NCI-H1436 (cell line): ENCODE data around the gene GUCY2F.

ENCODE experiments used
- DNase-seq: peaks from one replicate; lab custom pipeline; 2025; lab: John Stamatoyannopoulos, UW

The GUCY2F gene

GRCh38 chrX:109393859-109394258 lies 88.0 kb downstream of the GUCY2F start:
- DNase-seq: no peak

GRCh38 chrX:109392895-109393294 lies 89.0 kb downstream of the GUCY2F start:
- DNase-seq: no peak

- no peak for DNase-seq
Observed at GRCh38 chrX:109390556-109390955, 91.3 kb downstream of the GUCY2F start.

- DNase-seq: no peak
Observed at GRCh38 chrX:109389917-109390316, 92.0 kb downstream of the GUCY2F start.

- DNase-seq: no peak
Observed at GRCh38 chrX:109384699-109385098, 97.2 kb downstream of the GUCY2F start.

GRCh38 chrX:109382332-109382731 lies 99.6 kb downstream of the GUCY2F start:
- no peak for DNase-seq

- no peak for DNase-seq
Observed at GRCh38 chrX:109378281-109378680, 103.6 kb downstream of the GUCY2F start.

- DNase-seq: no peak
Observed at GRCh38 chrX:109374262-109374960, 107.5 kb downstream of the GUCY2F start.

- no peak for DNase-seq
Observed at GRCh38 chrX:109373468-109373867, 108.4 kb downstream of the GUCY2F start.

- DNase-seq: no peak
Observed at GRCh38 chrX:109372716-109373115, 109.2 kb downstream of the GUCY2F start.

- DNase-seq: no peak
Observed at GRCh38 chrX:109372291-109372690, 109.6 kb downstream of the GUCY2F start.

GRCh38 chrX:109362101-109362500 lies 119.8 kb downstream of the GUCY2F start:
- DNase-seq: no peak

GRCh38 chrX:109360301-109360700 lies 121.6 kb downstream of the GUCY2F start:
- no peak for DNase-seq

GRCh38 chrX:109357706-109358105 lies 124.2 kb downstream of the GUCY2F start:
- DNase-seq: no peak

- DNase-seq: no peak
Observed at GRCh38 chrX:109356684-109357083, 125.2 kb downstream of the GUCY2F start.

- no peak for DNase-seq
Observed at GRCh38 chrX:109352066-109352588, 129.8 kb downstream of the GUCY2F start.

- no peak for DNase-seq
Observed at GRCh38 chrX:109351557-109351956, 130.3 kb downstream of the GUCY2F start.

GRCh38 chrX:109350551-109350950 lies 131.3 kb downstream of the GUCY2F start:
- DNase-seq: no peak

GRCh38 chrX:109350051-109350450 lies 131.8 kb downstream of the GUCY2F start:
- DNase-seq: no peak

- no peak for DNase-seq
Observed at GRCh38 chrX:109347632-109348031, 134.3 kb downstream of the GUCY2F start.

- DNase-seq: no peak
Observed at GRCh38 chrX:109346491-109346890, 135.4 kb downstream of the GUCY2F start.

- DNase-seq: no peak
Observed at GRCh38 chrX:109345856-109346255, 136.0 kb downstream of the GUCY2F start.

- DNase-seq: no peak
Observed at GRCh38 chrX:109344678-109345077, 137.2 kb downstream of the GUCY2F start.

GRCh38 chrX:109344101-109344500 lies 137.8 kb downstream of the GUCY2F start:
- DNase-seq: no peak
